Measurements from ENCODE around the gene TMEM151A. TPM values are rescaled to one million over a fixed set of nuclear protein-coding genes. Genes with fewer than 3 reads are reported as not detected.
"Not testable (repeated sequence)": the region's sequence is repeated elsewhere in the genome, so short reads cannot be mapped to it uniquely, and the experiment has no call there.

TMEM151A gene
- total RNA-seq, 8 experiments from 2014 or later = 0.63 to 8.3 (median 3.7) TPM; not detected in 1

DNA sequence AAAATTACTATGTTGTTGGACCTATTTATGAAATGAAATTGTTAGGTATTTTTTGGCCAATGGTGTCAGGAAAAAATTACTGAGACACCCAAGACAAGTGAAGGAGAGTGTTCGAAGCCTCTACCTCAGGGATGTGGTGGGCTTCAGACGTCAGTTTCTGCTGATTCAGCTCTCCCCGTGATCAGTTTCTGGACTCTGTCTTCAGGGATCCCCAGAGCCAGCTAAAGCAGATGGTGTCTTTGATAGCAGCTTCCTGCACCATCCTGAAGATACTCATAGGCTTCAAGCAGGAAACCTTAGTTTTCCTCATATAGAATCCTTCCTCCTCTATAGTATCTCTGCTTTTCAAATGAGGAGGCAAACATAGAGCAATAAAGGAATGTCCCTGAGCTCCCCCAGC, 17.8 kb downstream of the TMEM151A start:
- no peak for ATAC-seq (replicated peaks in 6 of 8)
- no peak overlapping the region for H3K27ac ChIP-seq
- in situ Hi-C loops (cut with MboI; ENCODE audit: low pct_unique_long_range_greater_than_20kb in 2 of 9, low sequenced_read_pairs in 9 of 9, unreplicated experiment in 9 of 9) = no loop called here
- WGBS, 10 experiments = 20 to 85% (median 41%) methylated on average over 1 to 3 of the region's 3 CpGs; no CpG with 5 or more reads in 3 of the 10 experiments
- peaks cover 8 to 13% of the 10 kb centered on the region in 2 donors for H3K4me1 ChIP-seq (replicated peaks in 1 of 2)
- no peak overlapping the region for H3K4me3 ChIP-seq

GRCh38 chr11:66310324-66310723, 18.6 kb downstream of the TMEM151A start:
- ATAC-seq (replicated peaks in 6 of 8) = no peak
- WGBS, 10 experiments = 47 to 92% (median 76%) methylated on average over 1 to 8 of the region's 8 CpGs; no CpG with 5 or more reads in 3 of the 10 experiments
- in situ Hi-C loops (cut with MboI; ENCODE audit: low pct_unique_long_range_greater_than_20kb in 2 of 9, low sequenced_read_pairs in 9 of 9, unreplicated experiment in 9 of 9) = no loop called here

DNA sequence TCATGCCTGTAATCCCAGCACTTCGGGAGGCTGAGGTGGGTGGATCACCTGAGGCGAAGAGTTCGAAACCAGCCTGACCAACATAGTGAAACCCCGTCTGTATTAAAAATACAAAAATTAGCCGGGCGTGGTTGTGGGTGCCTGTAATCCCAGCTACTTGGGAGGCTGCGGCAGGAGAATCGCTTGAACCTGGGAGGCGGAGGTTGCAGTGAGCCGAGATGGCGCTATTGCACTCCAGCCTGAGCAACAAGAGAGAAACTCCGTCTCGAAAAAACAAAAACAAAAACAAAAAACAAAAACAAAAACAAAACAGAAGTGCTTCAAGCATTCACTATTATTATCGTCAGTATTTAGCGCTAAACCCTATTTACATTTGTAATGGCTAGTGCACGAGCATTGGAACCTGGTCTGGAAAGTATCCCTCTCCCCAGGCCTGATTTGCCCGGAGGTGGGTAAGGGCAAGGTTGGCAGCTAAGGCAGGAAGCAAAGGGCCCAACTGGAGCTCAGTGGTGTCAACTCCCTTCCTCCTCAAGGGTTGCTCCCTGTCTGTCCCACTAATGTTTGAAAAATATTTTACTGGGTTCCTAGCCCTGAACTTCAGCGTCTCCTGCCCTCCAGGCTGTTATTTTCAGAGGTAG, 19.2 kb downstream of the TMEM151A start:
- ATAC-seq (replicated peaks in 6 of 8); in situ Hi-C loops (cut with MboI; ENCODE audit: low pct_unique_long_range_greater_than_20kb in 2 of 9, low sequenced_read_pairs in 9 of 9, unreplicated experiment in 9 of 9); H3K27ac ChIP-seq; H3K4me3 ChIP-seq: not testable (repeated sequence)
- WGBS, 10 experiments = 60 to 95% (median 86%) methylated on average over 4 to 16 of the region's 18 CpGs; no CpG with 5 or more reads in 1 of the 10 experiments
- peaks cover 8 to 13% of the 10 kb centered on the region in 2 donors for H3K4me1 ChIP-seq (replicated peaks in 1 of 2)

More at GRCh38 chr11:66310324-66310723, 18.6 kb downstream of the TMEM151A start:
- Histone ChIP-seq H3K4me1 (replicated peaks in 1 of 2) (peaks cover 8 to 13% of the 10 kb centered on the region in 2 donors), H3K4me3 (no peak overlapping the region), H3K27ac (no peak overlapping the region)

DNA sequence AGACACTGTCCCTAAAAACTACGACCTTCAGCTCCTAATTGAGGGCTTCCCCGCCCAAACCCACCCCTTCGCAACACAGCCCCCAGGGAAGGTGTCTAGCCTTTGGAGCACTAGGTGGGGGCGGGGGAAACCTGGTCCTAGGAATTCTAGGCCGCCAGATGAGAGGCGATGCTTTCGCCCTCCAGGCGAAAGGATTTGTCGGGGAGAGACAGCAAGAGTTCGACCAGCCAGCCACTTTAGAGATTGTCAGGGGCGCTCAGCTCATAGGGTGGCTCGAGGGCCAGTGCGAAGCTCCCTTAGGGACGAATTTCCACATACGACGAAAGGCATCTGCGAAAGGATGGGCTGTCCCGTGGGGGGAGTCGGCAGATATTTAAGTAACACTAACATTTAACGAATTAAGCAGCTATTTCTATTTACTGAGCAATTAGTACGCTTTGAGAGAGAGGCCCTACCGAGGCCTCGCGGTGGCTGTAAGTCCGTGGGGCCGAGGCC, 19.8 kb downstream of the TMEM151A start:
- Histone ChIP-seq H3K27ac (peak overlapping the region; percentile 40 to 81), H3K4me1 (replicated peaks in 1 of 2) (peaks cover 10 to 15% of the 10 kb centered on the region in 2 donors), H3K4me3 (peak overlapping the region; percentile 25 to 41 (median 39))
- in situ Hi-C loops (cut with MboI; ENCODE audit: low pct_unique_long_range_greater_than_20kb in 2 of 9, low sequenced_read_pairs in 9 of 9, unreplicated experiment in 9 of 9) = no loop called here
- no peak for ATAC-seq (replicated peaks in 6 of 8)
- WGBS, 10 experiments = 4 to 80% (median 17%) methylated on average over 4 to 9 of the region's 26 CpGs; no CpG with 5 or more reads in 5 of the 10 experiments

- H3K27ac ChIP-seq = peak overlapping the region; percentile 40 to 81
- in situ Hi-C loops (cut with MboI; ENCODE audit: low pct_unique_long_range_greater_than_20kb in 2 of 9, low sequenced_read_pairs in 9 of 9, unreplicated experiment in 9 of 9) = no loop called here
- peak; percentile 34 to 72 (median 68) for ATAC-seq (replicated peaks in 6 of 8)
- peaks cover 15 to 21% of the 10 kb centered on the region in 2 donors for H3K4me1 ChIP-seq (replicated peaks in 1 of 2)
- peak overlapping the region; percentile 25 to 41 (median 39) for H3K4me3 ChIP-seq
- WGBS, 10 experiments = 0 to 5% (median 0%) methylated on average over 1 to 8 of the region's 44 CpGs; no CpG with 5 or more reads in 3 of the 10 experiments
These were observed 20.4 kb downstream of the TMEM151A start for GRCh38 chr11:66311965-66312548.

DNA sequence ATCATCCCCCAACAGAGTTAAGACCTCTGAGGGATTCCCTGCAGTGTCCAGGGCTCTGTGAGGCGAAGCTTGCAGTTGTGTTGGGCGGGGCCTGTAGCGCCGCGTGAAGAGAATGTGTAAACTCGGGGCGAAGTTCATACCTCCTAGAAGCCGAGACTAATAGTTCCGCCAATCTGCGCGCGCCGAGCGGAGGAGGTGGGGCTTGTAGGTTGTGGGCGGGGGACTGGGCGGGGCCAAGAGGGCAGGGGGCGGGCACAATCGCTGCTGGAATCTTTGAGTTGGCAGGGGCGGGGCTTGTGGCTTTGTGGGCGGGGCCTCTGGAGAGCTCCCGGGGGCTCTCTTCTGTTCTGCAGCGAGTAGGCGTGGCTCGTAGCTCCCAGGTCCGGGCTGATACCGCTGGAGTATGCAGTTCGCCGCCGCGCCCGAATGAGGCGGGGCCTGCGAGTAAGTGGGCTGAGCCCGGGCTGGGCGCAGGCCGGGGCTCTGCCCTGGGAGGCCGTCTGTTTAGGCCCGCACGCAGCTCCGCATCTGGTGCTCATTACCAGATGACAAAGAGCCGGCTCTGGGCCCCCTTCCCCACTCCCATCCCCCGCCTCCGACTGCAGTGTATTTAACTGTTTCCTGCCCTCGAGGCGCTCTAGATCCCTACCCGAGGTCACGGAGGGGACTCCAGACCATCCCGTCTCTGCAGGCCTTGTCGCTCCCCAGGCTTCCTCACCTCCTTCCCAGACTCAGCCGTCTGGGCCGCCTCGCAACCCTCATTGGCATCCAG, 21.0 kb downstream of the TMEM151A start:
- Histone ChIP-seq H3K4me3 (peak overlapping the region; percentile 32 to 41 (median 39)), H3K4me1 (replicated peaks in 1 of 2) (peaks cover 22 to 28% of the 10 kb centered on the region in 2 donors), H3K27ac (peak overlapping the region; percentile 79 to 92)
- ATAC-seq (replicated peaks in 6 of 8) = peak; percentile 62 to 85 (median 80)
- WGBS, 10 experiments = 0 to 6% methylated on average over 1 to 3 of the region's 52 CpGs; no CpG with 5 or more reads in 8 of the 10 experiments
- in situ Hi-C loops (cut with MboI; ENCODE audit: low pct_unique_long_range_greater_than_20kb in 2 of 9, low sequenced_read_pairs in 9 of 9, unreplicated experiment in 9 of 9) = no loop called here

- H3K4me3 ChIP-seq = peak overlapping the region; percentile 25 to 39 (median 32)
- in situ Hi-C loops (cut with MboI; ENCODE audit: low pct_unique_long_range_greater_than_20kb in 2 of 9, low sequenced_read_pairs in 9 of 9, unreplicated experiment in 9 of 9) = no loop called here
- WGBS, 10 experiments = 30 to 86% (median 39%) methylated on average over 1 to 4 of the region's 38 CpGs; no CpG with 5 or more reads in 7 of the 10 experiments
- H3K4me1 ChIP-seq (replicated peaks in 1 of 2) = peaks cover 30 to 36% of the 10 kb centered on the region in 2 donors
- H3K27ac ChIP-seq = peak overlapping the region; percentile 79 to 92
- ATAC-seq (replicated peaks in 6 of 8) = peak in 3 of 8 experiments; percentile 0 to 8 (median 6)
These were observed 21.9 kb downstream of the TMEM151A start for GRCh38 chr11:66313321-66314185.

DNA sequence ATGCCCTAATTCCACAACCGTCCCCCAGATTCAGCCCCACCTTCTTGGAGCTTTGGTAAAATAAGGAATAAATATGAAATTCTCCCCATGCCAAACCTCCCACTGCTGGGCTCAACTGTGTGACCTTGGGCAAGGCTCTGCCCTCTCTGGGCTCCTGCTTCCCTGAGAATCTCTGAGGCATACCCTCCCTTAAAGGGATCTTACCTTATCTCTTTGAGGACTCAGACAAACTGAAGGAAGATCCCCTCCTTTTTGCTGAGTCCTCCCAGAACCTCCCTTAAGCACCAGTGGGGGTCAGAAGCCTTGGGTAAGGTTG, 22.4 kb downstream of the TMEM151A start:
- Histone ChIP-seq H3K4me1 (replicated peaks in 1 of 2) (peaks cover 32 to 38% of the 10 kb centered on the region in 2 donors), H3K27ac (no peak overlapping the region)

GRCh38 chr11:66314561-66315497, 23.1 kb downstream of the TMEM151A start:
- no peak for ATAC-seq (replicated peaks in 6 of 8)
- 13 to 100% (median 75%) methylated on average over 1 to 7 of the region's 17 CpGs; no CpG with 5 or more reads in 6 of the 10 experiments for WGBS, 10 experiments
- in situ Hi-C loops (cut with MboI; ENCODE audit: low pct_unique_long_range_greater_than_20kb in 2 of 9, low sequenced_read_pairs in 9 of 9, unreplicated experiment in 9 of 9) = no loop called here

More for the DNA sequence above, 22.4 kb downstream of the TMEM151A start:
- no peak for ATAC-seq (replicated peaks in 6 of 8)
- 0 to 100% (median 60%) methylated on average over 1 of the region's 1 CpG; no CpG with 5 or more reads in 5 of the 10 experiments for WGBS, 10 experiments
- in situ Hi-C loops (cut with MboI; ENCODE audit: low pct_unique_long_range_greater_than_20kb in 2 of 9, low sequenced_read_pairs in 9 of 9, unreplicated experiment in 9 of 9) = no loop called here
- no peak overlapping the region for H3K4me3 ChIP-seq

GRCh38 chr11:66315498-66315885, 23.8 kb downstream of the TMEM151A start:
- H3K4me1 ChIP-seq (replicated peaks in 1 of 2) = peaks cover 32 to 38% of the 10 kb centered on the region in 2 donors
- ATAC-seq (replicated peaks in 6 of 8) = no peak
- H3K27ac ChIP-seq = no peak overlapping the region
- in situ Hi-C loops (cut with MboI; ENCODE audit: low pct_unique_long_range_greater_than_20kb in 2 of 9, low sequenced_read_pairs in 9 of 9, unreplicated experiment in 9 of 9) = no loop called here
- WGBS, 10 experiments = 0 to 100% (median 6%) methylated on average over 1 to 4 of the region's 14 CpGs; no CpG with 5 or more reads in 7 of the 10 experiments
- no peak overlapping the region for H3K4me3 ChIP-seq

More at GRCh38 chr11:66314561-66315497, 23.1 kb downstream of the TMEM151A start:
- Histone ChIP-seq H3K4me3 (no peak overlapping the region), H3K27ac (no peak overlapping the region), H3K4me1 (replicated peaks in 1 of 2) (peaks cover 32 to 38% of the 10 kb centered on the region in 2 donors)

All from motor neuron (in vitro differentiated cells).